ENCODE data around the gene SGMS1.
A peak's percentile ranks its signal among the peaks of the same experiment; 100 is the strongest.

SGMS1 gene

DNA sequence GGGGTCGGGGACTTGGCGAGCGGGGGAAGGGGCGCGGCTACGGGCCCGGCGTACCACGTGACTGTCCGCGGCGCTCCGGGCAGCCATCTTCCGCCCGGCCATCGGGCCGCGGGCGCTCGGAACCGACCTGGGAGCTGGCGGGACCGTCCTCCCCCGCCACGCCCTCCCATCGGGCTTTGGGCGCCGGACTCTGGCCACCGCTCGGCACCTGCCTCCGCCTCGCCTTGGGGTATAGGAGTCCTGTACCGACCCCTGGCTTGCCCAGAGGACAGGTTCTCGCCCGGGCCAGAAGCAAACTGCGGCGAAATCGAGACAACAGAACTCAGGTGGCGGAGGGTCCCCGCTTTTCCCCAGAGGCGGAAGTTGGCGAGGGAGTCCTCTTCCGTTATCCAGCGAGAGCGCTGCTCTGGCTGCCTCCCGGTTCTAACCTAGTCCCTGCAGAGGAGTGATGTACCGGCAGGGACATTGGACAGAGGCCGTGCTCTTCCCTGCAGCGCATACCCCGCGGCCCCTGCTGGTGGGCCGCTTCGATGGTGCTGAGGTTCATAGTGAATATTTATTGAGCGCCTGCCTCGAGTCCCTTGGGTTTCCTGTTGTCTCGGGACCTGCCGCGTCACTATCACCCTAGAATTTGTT lies 1.2 kb upstream of the SGMS1 start:
- H3K27me3 ChIP-seq (ENCODE audit: insufficient read depth, low read depth): no peaks in the 10 kb centered on the region
- peak overlapping the region; percentile 95 for H3K27ac ChIP-seq
- peaks cover 31% of the 10 kb centered on the region for H3K4me1 ChIP-seq (ENCODE audit: low read depth, poor library complexity, severe bottlenecking)
- no peaks in the 10 kb centered on the region for H4K20me1 ChIP-seq (ENCODE audit: insufficient read depth)
- peak overlapping the region; percentile 95 for H2AFZ ChIP-seq (ENCODE audit: low read depth)
- H3K9ac ChIP-seq: peak overlapping the region; percentile 81
- TF ChIP-seq, protein P1, sequence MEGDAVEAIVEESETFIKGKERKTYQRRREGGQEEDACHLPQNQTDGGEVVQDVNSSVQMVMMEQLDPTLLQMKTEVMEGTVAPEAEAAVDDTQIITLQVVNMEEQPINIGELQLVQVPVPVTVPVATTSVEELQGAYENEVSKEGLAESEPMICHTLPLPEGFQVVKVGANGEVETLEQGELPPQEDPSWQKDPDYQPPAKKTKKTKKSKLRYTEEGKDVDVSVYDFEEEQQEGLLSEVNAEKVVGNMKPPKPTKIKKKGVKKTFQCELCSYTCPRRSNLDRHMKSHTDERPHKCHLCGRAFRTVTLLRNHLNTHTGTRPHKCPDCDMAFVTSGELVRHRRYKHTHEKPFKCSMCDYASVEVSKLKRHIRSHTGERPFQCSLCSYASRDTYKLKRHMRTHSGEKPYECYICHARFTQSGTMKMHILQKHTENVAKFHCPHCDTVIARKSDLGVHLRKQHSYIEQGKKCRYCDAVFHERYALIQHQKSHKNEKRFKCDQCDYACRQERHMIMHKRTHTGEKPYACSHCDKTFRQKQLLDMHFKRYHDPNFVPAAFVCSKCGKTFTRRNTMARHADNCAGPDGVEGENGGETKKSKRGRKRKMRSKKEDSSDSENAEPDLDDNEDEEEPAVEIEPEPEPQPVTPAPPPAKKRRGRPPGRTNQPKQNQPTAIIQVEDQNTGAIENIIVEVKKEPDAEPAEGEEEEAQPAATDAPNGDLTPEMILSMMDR (conservative IDR thresholded peaks at IDR 0.05; ENCODE audit: low read depth, low read length): peak; percentile 48
- H3K79me2 ChIP-seq (ENCODE audit: insufficient read depth, low read depth): peaks cover 31% of the 10 kb centered on the region
- H3K36me3 ChIP-seq (ENCODE audit: insufficient read depth): no peaks in the 10 kb centered on the region
- no peak overlapping the region for H3K4me3 ChIP-seq (IDR thresholded peaks at IDR 0.05; ENCODE audit: insufficient read depth, low read depth, low read length)
- H3K4me2 ChIP-seq: peak overlapping the region; percentile 94

DNA sequence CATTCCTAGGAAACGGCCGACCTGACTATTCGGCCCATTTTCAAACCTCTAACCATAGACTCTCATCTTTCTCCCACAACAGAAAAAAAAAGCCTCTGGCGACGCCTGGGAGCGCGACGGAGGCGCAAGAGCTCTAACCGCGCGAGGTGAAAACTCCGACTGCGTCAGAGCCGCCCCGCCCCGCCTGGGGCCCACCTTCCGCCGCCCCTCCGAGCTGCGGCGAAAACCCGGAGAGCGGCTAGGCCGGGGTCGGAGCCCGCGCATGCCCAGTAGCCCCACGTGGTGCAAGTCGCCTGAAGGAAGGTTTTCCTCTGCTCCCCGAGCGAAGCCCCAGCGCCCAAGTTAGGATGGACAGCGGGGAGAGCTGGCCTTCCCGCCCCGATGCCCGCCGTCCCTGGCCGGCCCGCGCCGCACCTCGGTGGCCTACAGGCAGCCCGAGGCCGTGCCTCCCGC lies 683 bp upstream of the SGMS1 start:
- Histone ChIP-seq H4K20me1 (ENCODE audit: insufficient read depth) (no peaks in the 10 kb centered on the region), H2AFZ (ENCODE audit: low read depth) (peak overlapping the region; percentile 95), H3K27me3 (ENCODE audit: insufficient read depth, low read depth) (no peaks in the 10 kb centered on the region), H3K36me3 (ENCODE audit: insufficient read depth) (no peaks in the 10 kb centered on the region), H3K4me2 (peak overlapping the region; percentile 94), H3K4me1 (ENCODE audit: low read depth, poor library complexity, severe bottlenecking) (peaks cover 36% of the 10 kb centered on the region), H3K4me3 (IDR thresholded peaks at IDR 0.05; ENCODE audit: insufficient read depth, low read depth, low read length) (no peak overlapping the region), H3K79me2 (ENCODE audit: insufficient read depth, low read depth) (peaks cover 37% of the 10 kb centered on the region), H3K9ac (peak overlapping the region; percentile 81), H3K27ac (peak overlapping the region; percentile 95)
- TF ChIP-seq, protein P1 (conservative IDR thresholded peaks at IDR 0.05; ENCODE audit: low read depth, low read length): no peak

DNA sequence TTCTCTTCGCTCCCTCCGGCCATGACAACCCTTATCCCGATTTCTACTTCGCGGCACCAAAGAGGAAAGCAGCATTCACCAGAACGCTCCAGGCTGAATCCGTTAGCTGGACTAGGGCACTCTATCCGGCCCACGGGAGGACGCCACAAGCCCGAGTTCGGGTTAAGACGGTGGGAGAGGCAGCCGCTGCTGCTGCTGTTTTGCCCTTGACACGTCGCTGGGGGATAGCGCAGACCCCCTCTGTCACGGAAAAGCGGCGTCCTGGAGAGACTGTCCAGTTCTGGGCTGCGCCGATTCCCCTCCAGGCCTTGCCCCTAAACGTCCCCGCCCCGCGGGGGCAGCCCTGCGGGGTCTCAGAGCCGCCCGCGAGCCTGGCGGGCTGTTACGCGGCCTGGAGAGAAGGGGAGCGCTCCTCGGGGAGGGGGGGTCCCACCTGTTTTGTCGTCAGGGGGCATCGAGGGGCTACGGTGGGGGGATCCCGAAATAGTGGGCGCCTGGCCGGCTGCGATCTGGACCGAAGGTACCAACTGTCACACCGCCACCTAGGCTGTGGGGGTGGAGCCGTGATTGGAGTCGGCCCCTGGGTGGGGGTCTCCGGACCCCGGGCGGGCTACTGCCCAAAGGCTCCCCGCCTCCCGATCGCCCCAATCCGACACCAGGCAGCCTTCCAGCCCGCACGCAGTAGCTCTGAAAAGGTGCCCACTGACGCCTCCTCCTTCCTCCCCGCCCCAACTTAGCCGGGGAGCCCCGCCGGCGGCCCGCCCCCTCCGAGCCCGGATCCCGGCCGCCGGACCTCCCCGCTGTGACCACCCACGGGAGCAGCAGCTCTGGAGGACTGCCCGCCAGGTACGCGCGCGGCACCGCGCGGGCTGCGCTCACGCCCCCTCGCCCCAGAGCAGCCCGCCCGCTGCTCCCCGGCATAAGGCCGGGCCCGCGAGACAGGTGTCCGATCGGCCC lies 772 bp downstream of the SGMS1 start:
- Histone ChIP-seq H3K79me2 (ENCODE audit: insufficient read depth, low read depth) (peaks cover 51% of the 10 kb centered on the region), H3K27ac (peak overlapping the region; percentile 95), H4K20me1 (ENCODE audit: insufficient read depth) (no peaks in the 10 kb centered on the region)

More for the DNA sequence above, 772 bp downstream of the SGMS1 start:
- H3K9ac ChIP-seq: peak overlapping the region; percentile 81
- H3K4me2 ChIP-seq: peak overlapping the region; percentile 69
- H3K36me3 ChIP-seq (ENCODE audit: insufficient read depth): no peaks in the 10 kb centered on the region
- no peaks in the 10 kb centered on the region for H3K27me3 ChIP-seq (ENCODE audit: insufficient read depth, low read depth)
- no peak overlapping the region for H3K4me3 ChIP-seq (IDR thresholded peaks at IDR 0.05; ENCODE audit: insufficient read depth, low read depth, low read length)
- TF ChIP-seq, protein P1 (conservative IDR thresholded peaks at IDR 0.05; ENCODE audit: low read depth, low read length): no peak
- H3K4me1 ChIP-seq (ENCODE audit: low read depth, poor library complexity, severe bottlenecking): peaks cover 42% of the 10 kb centered on the region
- H2AFZ ChIP-seq (ENCODE audit: low read depth): peak overlapping the region; percentile 95; the same call in 1 of the 2 replicates

Data from KMS-11 (cell line).